GM23338 (cell line): ENCODE results near the gene SURF1. TPM values are rescaled to one million over a fixed set of nuclear protein-coding genes. Genes with fewer than 3 reads are reported as not detected.

Experiments used
- CREB1 ChIP-seq: fragments of 250-450 bp; sonication (Bioruptor Pico); IDR thresholded peaks from 2 replicates; pipeline ENCODE4 v1.5.0; 2020; ENCODE audit warnings: low read depth, mild to moderate bottlenecking, moderate library complexity
- EZH2 ChIP-seq: fragments of 200-600 bp; sonication (generic); IDR thresholded peaks from one replicate; pipeline ENCODE4 v1.8.0; 2017; ENCODE audit warnings: antibody characterized with exemption, mild to moderate bottlenecking, low read depth; ENCODE audit not compliant: unreplicated experiment
- POLR2AphosphoS5 ChIP-seq: IDR thresholded peaks from 2 replicates; pipeline ENCODE4 v1.6.1; 2016; ENCODE audit warnings: antibody characterized with exemption, low read depth
- STAT1 ChIP-seq: IDR thresholded peaks from one replicate; pipeline ENCODE4 v1.6.1; 2016; ENCODE audit warnings: antibody characterized with exemption; ENCODE audit not compliant: unreplicated experiment
- ZNF114 ChIP-seq: fragments of 250-450 bp; sonication (Bioruptor Pico); IDR thresholded peaks from 2 replicates; pipeline ENCODE4 v1.5.0; 2020; ENCODE audit warnings: mild to moderate bottlenecking, moderate library complexity
- ZNF331 ChIP-seq: fragments of 250-450 bp; sonication (Bioruptor Pico); IDR thresholded peaks from 2 replicates; pipeline ENCODE4 v1.5.0; 2020; ENCODE audit warnings: low read depth, mild to moderate bottlenecking, moderate library complexity
- polyA plus RNA-seq: library from polyadenylated mRNA; unstranded; fragments of >200 nt; fragmentation: Nextera tagmentation; extraction: Ambion mirVana; gene quantifications from 2 replicates; pipeline ENCODE4 v1.2.1, GENCODE V29; 2016
- small RNA-seq: library from RNA; depleted of rRNA; stranded (forward); fragments of <200 nt; gene quantifications from one replicate; pipeline ENCODE3, GENCODE V24; 2014; ENCODE audit warnings: low replicate concordance
- total RNA-seq: library from RNA; depleted of rRNA; stranded (reverse); fragments of >200 nt; shearing (Covaris generic); gene quantifications from 2 replicates; pipeline ENCODE4 v1.2.3, GENCODE V29; 2014; rRNA removed
- TF ChIP-seq, protein P1 (sequence below): IDR thresholded peaks from one replicate; pipeline ENCODE4 v1.6.1; 2018; ENCODE audit warnings: antibody characterized with exemption; ENCODE audit not compliant: unreplicated experiment
- TF ChIP-seq, protein P2 (sequence below), 2 experiments: fragments of 200-600 bp in 1 of 2; sonication (generic) in 1 of 2; conservative IDR thresholded peaks; 2 replicates each; pipeline versions ENCODE4 v1.5.1 to v1.6.1; 2016 to 2017; ENCODE audit warnings: antibody characterized with exemption in 2 of 2, low read depth in 2 of 2, mild to moderate bottlenecking in 2 of 2, moderate library complexity in 1 of 2

The SURF1 gene
- total and polyA plus RNA-seq, 2 experiments from 2014 or later = 39.1 to 52.6 TPM

DNA sequence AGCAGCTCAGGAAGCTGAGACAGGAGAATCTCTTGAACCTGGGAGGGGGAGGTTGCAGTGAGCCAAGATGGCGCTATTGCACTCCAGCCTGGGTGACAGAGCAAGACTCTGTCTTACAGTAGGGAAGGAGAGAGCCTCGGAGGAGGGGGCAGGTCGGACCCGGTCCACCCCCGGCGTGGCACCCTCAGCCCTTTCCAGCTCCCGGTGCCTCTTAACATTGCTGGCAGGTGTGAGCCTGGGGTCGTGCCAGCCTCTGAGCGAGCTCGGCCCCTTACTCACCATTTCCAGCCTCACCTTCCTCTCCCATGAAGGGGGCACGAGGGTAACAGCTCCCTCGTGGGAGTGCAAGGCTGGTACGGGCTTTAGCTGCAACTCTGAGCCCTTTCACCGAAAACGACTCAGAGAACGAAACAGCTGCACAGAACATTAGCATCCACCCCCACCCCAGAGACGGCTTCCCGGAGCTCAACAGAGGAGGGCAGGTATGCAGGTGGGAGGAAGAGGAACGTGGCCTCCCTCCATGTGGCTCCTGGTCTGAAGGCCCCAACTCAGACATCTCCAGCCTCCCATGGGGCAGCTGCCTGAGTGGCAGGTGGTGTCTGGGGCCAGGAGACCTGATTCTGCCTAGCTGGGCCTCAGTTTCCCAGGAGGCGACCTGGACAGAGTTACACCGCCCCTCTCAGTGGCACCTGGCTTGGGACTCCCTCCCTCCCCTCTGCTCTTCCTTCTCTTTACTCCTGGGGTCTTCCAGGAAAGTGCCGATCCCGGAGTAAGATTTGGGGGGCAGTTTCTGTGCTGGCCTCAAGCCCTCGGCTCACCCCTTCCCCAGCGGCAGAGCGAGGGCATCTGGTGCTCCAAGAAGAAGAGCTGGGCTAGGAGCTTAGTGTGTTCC lies 52.8 kb downstream of the SURF1 start (continued):
- TF ChIP-seq, protein P1, sequence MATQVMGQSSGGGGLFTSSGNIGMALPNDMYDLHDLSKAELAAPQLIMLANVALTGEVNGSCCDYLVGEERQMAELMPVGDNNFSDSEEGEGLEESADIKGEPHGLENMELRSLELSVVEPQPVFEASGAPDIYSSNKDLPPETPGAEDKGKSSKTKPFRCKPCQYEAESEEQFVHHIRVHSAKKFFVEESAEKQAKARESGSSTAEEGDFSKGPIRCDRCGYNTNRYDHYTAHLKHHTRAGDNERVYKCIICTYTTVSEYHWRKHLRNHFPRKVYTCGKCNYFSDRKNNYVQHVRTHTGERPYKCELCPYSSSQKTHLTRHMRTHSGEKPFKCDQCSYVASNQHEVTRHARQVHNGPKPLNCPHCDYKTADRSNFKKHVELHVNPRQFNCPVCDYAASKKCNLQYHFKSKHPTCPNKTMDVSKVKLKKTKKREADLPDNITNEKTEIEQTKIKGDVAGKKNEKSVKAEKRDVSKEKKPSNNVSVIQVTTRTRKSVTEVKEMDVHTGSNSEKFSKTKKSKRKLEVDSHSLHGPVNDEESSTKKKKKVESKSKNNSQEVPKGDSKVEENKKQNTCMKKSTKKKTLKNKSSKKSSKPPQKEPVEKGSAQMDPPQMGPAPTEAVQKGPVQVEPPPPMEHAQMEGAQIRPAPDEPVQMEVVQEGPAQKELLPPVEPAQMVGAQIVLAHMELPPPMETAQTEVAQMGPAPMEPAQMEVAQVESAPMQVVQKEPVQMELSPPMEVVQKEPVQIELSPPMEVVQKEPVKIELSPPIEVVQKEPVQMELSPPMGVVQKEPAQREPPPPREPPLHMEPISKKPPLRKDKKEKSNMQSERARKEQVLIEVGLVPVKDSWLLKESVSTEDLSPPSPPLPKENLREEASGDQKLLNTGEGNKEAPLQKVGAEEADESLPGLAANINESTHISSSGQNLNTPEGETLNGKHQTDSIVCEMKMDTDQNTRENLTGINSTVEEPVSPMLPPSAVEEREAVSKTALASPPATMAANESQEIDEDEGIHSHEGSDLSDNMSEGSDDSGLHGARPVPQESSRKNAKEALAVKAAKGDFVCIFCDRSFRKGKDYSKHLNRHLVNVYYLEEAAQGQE = no peak
- TF ChIP-seq ZNF331 (CRISPR knock-in tag) (no peak), EZH2 (no peak), POLR2AphosphoS5 (no peak), CREB1 (no peak), ZNF114 (no peak), STAT1 (no peak)
- TF ChIP-seq, protein P2, sequence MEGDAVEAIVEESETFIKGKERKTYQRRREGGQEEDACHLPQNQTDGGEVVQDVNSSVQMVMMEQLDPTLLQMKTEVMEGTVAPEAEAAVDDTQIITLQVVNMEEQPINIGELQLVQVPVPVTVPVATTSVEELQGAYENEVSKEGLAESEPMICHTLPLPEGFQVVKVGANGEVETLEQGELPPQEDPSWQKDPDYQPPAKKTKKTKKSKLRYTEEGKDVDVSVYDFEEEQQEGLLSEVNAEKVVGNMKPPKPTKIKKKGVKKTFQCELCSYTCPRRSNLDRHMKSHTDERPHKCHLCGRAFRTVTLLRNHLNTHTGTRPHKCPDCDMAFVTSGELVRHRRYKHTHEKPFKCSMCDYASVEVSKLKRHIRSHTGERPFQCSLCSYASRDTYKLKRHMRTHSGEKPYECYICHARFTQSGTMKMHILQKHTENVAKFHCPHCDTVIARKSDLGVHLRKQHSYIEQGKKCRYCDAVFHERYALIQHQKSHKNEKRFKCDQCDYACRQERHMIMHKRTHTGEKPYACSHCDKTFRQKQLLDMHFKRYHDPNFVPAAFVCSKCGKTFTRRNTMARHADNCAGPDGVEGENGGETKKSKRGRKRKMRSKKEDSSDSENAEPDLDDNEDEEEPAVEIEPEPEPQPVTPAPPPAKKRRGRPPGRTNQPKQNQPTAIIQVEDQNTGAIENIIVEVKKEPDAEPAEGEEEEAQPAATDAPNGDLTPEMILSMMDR (conservative IDR thresholded peaks at IDR 0.05; ENCODE audit: low read depth in 2 of 2) = no peak

Small RNA genes lying within 50 kb of the gene (small RNA-seq; reads per million reads assigned to genes)
- gene RF00019 (not detected), gene SNORD24 (not detected), gene SNORD36A (not detected), gene SNORD36B (not detected), gene SNORD36C (not detected)

Other genes starting within 250 kb of the SURF1 start
- 15.5 and 20.3 TPM in 2 replicates for gene RALGDS, start 235.2 kb downstream of the SURF1 start, total RNA-seq
- gene RALGDS, start 235.2 kb downstream of the SURF1 start, polyA plus RNA-seq = 6.1 and 8.6 TPM in 2 replicates
- gene GBGT1, start 192.6 kb downstream of the SURF1 start, total RNA-seq = 15.7 and 22.4 TPM in 2 replicates
- gene GBGT1, start 192.6 kb downstream of the SURF1 start, polyA plus RNA-seq = 3.7 and 4.9 TPM in 2 replicates
- gene OBP2B, start 147.2 kb downstream of the SURF1 start, total RNA-seq = not detected in 2 replicates
- not detected in 2 replicates for gene OBP2B, start 147.2 kb downstream of the SURF1 start, polyA plus RNA-seq
- gene ABO, start 81.3 kb downstream of the SURF1 start, total RNA-seq = 0.16 and 0.28 TPM in 2 replicates
- 0.21 and 0.34 TPM in 2 replicates for gene ABO, start 81.3 kb downstream of the SURF1 start, polyA plus RNA-seq
- 27.1 and 27.6 TPM in 2 replicates for gene SURF6, start 20.3 kb downstream of the SURF1 start, total RNA-seq
- gene SURF6, start 20.3 kb downstream of the SURF1 start, polyA plus RNA-seq = 15.4 and 17.6 TPM in 2 replicates
- 79.2 and 85.7 TPM in 2 replicates for gene MED22, start 8.4 kb downstream of the SURF1 start, total RNA-seq
- 20.4 and 20.9 TPM in 2 replicates for gene MED22, start 8.4 kb downstream of the SURF1 start, polyA plus RNA-seq
- gene RPL7A, start 8.3 kb downstream of the SURF1 start, total RNA-seq = 2,020 and 2,188 TPM in 2 replicates
- gene RPL7A, start 8.3 kb downstream of the SURF1 start, polyA plus RNA-seq = 1,644 and 1,788 TPM in 2 replicates
- 32.4 and 39.9 TPM in 2 replicates for gene SURF2, start 63 bp upstream of the SURF1 start, total RNA-seq
- gene SURF2, start 63 bp upstream of the SURF1 start, polyA plus RNA-seq = 100 and 104 TPM in 2 replicates
- gene SURF4, start 19.6 kb upstream of the SURF1 start, total RNA-seq = 242 and 261 TPM in 2 replicates
- gene SURF4, start 19.6 kb upstream of the SURF1 start, polyA plus RNA-seq = 66.3 and 67.7 TPM in 2 replicates
- gene STKLD1, start 19.9 kb upstream of the SURF1 start, total RNA-seq = not detected in 2 replicates
- 0.57 TPM in 1 of 2 replicates, not detected in the other for gene STKLD1, start 19.9 kb upstream of the SURF1 start, polyA plus RNA-seq
- gene REXO4, start 61.5 kb upstream of the SURF1 start, total RNA-seq = 34.3 and 36.3 TPM in 2 replicates
- gene REXO4, start 61.5 kb upstream of the SURF1 start, polyA plus RNA-seq = 31.1 and 38.1 TPM in 2 replicates
- 3.1 and 6.0 TPM in 2 replicates for gene ADAMTS13, start 65.9 kb upstream of the SURF1 start, total RNA-seq
- gene ADAMTS13, start 65.9 kb upstream of the SURF1 start, polyA plus RNA-seq = 4.4 and 6.0 TPM in 2 replicates
- gene CACFD1, start 103.5 kb upstream of the SURF1 start, total RNA-seq = 12.0 and 18.2 TPM in 2 replicates
- 4.5 and 5.8 TPM in 2 replicates for gene CACFD1, start 103.5 kb upstream of the SURF1 start, polyA plus RNA-seq
- 30.9 and 39.3 TPM in 2 replicates for gene SLC2A6, start 122.6 kb upstream of the SURF1 start, total RNA-seq
- 17.5 and 17.6 TPM in 2 replicates for gene SLC2A6, start 122.6 kb upstream of the SURF1 start, polyA plus RNA-seq
- not detected in 2 replicates for gene MYMK, start 168.5 kb upstream of the SURF1 start, total RNA-seq
- 0.54 TPM in 1 of 2 replicates, not detected in the other for gene MYMK, start 168.5 kb upstream of the SURF1 start, polyA plus RNA-seq
- 0.66 and 1.1 TPM in 2 replicates for gene ADAMTSL2, start 178.2 kb upstream of the SURF1 start, total RNA-seq
- 0.15 and 0.21 TPM in 2 replicates for gene ADAMTSL2, start 178.2 kb upstream of the SURF1 start, polyA plus RNA-seq